NCI-H1417 (cell line): ENCODE data around the gene ADCY2.

ENCODE experiments used
- DNase-seq, 3 experiments: peaks; one replicate each; lab custom pipeline; 2025; lab: John Stamatoyannopoulos, UW

ADCY2 gene

GRCh38 chr5:7592910-7593309 lies 197.0 kb downstream of the ADCY2 start:
- peak in 2 of 3 experiments; percentile 9 to 15 for DNase-seq

- DNase-seq, result no peak
Measured at GRCh38 chr5:7597059-7597642, 201.2 kb downstream of the ADCY2 start.

GRCh38 chr5:7606840-7607465 lies 211.0 kb downstream of the ADCY2 start:
- DNase-seq, result no peak

- DNase-seq, result no peak
Measured at GRCh38 chr5:7608772-7609171, 212.8 kb downstream of the ADCY2 start.

- no peak for DNase-seq
Measured at GRCh38 chr5:7609726-7610125, 213.8 kb downstream of the ADCY2 start.

- no peak for DNase-seq
Measured at GRCh38 chr5:7610531-7611177, 214.7 kb downstream of the ADCY2 start.

- DNase-seq, result no peak
Measured at GRCh38 chr5:7611518-7611917, 215.6 kb downstream of the ADCY2 start.

GRCh38 chr5:7615566-7616061 lies 219.7 kb downstream of the ADCY2 start:
- no peak for DNase-seq

GRCh38 chr5:7616897-7617296 lies 221.0 kb downstream of the ADCY2 start:
- DNase-seq, result no peak

GRCh38 chr5:7622498-7622897 lies 226.6 kb downstream of the ADCY2 start:
- no peak for DNase-seq

- DNase-seq, result no peak
Measured at GRCh38 chr5:7625740-7626139, 229.8 kb downstream of the ADCY2 start.

- no peak for DNase-seq
Measured at GRCh38 chr5:7628248-7628647, 232.3 kb downstream of the ADCY2 start.

- DNase-seq, result no peak
Measured at GRCh38 chr5:7628820-7629219, 232.9 kb downstream of the ADCY2 start.

- peak; percentile 40 to 87 (median 83) for DNase-seq
Measured at GRCh38 chr5:7629561-7629960, 233.6 kb downstream of the ADCY2 start.

GRCh38 chr5:7634837-7635236 lies 238.9 kb downstream of the ADCY2 start:
- DNase-seq, result no peak

- DNase-seq, result no peak
Measured at GRCh38 chr5:7638456-7638855, 242.5 kb downstream of the ADCY2 start.

- no peak for DNase-seq
Measured at GRCh38 chr5:7642029-7642428, 246.1 kb downstream of the ADCY2 start.

- no peak for DNase-seq
Measured at GRCh38 chr5:7644723-7645122, 248.8 kb downstream of the ADCY2 start.

GRCh38 chr5:7650755-7651154 lies 254.8 kb downstream of the ADCY2 start:
- DNase-seq, result no peak

- DNase-seq, result no peak
Measured at GRCh38 chr5:7653046-7653445, 257.1 kb downstream of the ADCY2 start.

- no peak for DNase-seq
Measured at GRCh38 chr5:7657153-7657552, 261.2 kb downstream of the ADCY2 start.

GRCh38 chr5:7659420-7659819 lies 263.5 kb downstream of the ADCY2 start:
- no peak for DNase-seq

- DNase-seq, result no peak
Measured at GRCh38 chr5:7662289-7662688, 266.4 kb downstream of the ADCY2 start.
